ENCODE results near the gene IMPG1.
"Not testable (repeated sequence)": the region's sequence is repeated elsewhere in the genome, so short reads cannot be mapped to it uniquely, and the experiment has no call there.

GRCh38 chr6:75900216-75900615 is 172.2 kb downstream of the IMPG1 start:
- not testable (repeated sequence) for TF ChIP-seq ZZZ3 (IDR thresholded peaks at IDR 0.05; ENCODE audit: control insufficient read depth, insufficient read length, low read depth); SP1 (IDR thresholded peaks at IDR 0.05; ENCODE audit: low read depth, low read length); GABPA (IDR thresholded peaks at IDR 0.05; ENCODE audit: low read depth); CTCF (IDR thresholded peaks at IDR 0.05 in 2 of 3, conservative IDR thresholded peaks at IDR 0.05 in 1 of 3; ENCODE audit: control insufficient read depth in 2 of 3, extremely low read depth in 1 of 3, insufficient read depth in 1 of 3, low read depth in 3 of 3, low read length in 3 of 3); RELA (IDR thresholded peaks at IDR 0.05; ENCODE audit: borderline replicate concordance, partially characterized antibody); CREM (IDR thresholded peaks at IDR 0.05; ENCODE audit: low read depth); FOS (IDR thresholded peaks at IDR 0.05; ENCODE audit: borderline replicate concordance, extremely low read depth, insufficient read length)
- TF ChIP-seq, protein P1, sequence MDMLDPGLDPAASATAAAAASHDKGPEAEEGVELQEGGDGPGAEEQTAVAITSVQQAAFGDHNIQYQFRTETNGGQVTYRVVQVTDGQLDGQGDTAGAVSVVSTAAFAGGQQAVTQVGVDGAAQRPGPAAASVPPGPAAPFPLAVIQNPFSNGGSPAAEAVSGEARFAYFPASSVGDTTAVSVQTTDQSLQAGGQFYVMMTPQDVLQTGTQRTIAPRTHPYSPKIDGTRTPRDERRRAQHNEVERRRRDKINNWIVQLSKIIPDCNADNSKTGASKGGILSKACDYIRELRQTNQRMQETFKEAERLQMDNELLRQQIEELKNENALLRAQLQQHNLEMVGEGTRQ (IDR thresholded peaks at IDR 0.05; ENCODE audit: borderline replicate concordance, low read depth, low read length), result not testable (repeated sequence)

Data from GM12878 (cell line).